GM21619 (cell line): ENCODE measurements around the gene FAM3C.
"Not testable (repeated sequence)": the region's sequence is repeated elsewhere in the genome, so short reads cannot be mapped to it uniquely, and the experiment has no call there.

Experiments used
- ATAC-seq: cut with Tn5 transposase; IDR thresholded peaks from one replicate; pipeline ENCODE4 v1.9.1; 2021; ENCODE audit not compliant: unreplicated experiment

The FAM3C gene

DNA sequence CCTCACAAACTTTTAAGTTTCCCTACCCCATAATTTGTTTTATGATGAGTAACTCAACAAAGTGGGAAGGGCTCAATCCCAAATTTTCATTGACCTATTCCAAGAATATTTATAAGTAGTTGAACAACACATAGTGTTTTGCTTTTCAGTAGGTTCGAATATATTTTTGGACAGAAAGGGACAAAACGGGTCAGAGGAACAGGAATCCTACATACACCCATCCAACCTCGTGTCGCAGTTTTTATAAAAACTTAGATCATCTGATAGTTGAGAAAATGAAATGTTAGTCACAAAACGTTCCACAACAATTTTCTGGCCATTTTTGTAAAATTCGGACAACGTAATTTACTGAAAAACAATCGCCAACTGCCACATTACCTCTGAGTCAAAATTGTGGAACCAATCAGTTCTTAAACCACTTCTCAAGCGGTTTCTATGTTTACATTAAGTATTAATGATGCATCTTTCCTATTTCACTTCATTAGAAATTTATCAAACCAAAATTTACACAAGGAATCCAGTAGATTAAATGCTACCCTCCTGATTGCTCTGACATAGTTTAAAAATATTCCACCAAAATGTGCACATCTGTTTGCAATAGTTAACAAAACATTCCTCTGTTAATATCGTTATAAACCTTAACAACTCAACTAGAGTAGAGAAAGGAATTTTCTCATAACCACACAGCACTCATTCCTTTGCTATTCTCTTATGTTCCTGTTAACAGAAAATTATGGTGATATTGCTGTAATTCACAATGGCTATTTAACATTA lies 61.0 kb downstream of the FAM3C start:
- no peak for ATAC-seq

DNA sequence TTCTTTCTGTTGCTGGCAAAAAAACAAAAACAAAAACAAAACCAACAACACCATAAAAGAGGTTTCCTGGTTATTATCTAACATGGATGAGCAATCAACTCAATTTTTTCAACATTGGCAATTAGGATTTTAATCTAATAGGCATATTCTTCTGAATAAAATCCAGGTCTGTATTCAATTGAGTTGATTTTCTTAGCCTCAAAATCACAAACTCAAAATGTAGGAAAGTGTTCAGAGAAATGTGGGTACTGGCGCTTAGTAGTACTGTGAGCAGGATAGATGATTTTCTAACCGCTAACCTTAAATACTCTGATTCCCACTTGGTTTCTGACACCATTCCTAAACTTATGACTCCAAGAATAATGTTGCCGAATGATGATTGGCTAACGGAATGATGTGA lies 61.7 kb downstream of the FAM3C start:
- ATAC-seq = no peak

DNA sequence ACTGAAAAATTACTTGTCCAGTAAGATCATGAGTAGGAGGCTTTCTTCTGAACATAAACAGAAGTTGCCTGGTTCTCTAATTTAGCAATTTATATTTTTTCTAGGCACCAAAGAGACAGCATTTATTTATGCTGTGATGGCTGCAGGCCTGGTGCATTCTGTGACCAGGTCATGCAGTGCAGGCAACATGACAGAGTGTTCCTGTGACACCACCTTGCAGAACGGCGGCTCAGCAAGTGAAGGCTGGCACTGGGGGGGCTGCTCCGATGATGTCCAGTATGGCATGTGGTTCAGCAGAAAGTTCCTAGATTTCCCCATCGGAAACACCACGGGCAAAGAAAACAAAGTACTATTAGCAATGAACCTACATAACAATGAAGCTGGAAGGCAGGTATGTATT lies 64.5 kb downstream of the FAM3C start:
- no peak for ATAC-seq

DNA sequence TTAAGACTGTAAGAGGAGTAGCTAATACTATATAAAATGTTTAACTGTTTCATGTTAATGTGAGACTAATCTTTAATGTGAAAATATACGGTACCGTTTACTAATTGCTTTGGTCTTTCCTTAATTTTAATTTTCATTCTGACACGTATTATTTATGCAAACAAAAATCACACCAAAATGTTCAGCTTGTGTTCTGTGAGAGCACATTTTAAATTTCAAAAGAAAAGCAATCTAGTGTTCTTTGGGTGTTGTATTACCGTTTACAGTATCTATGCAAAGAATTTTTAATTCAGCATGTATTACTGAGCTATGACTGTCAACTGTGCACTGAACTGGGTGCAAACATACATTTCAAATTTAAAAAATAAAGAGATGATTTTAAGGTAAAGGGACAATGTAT lies 65.1 kb downstream of the FAM3C start:
- ATAC-seq = no peak

DNA sequence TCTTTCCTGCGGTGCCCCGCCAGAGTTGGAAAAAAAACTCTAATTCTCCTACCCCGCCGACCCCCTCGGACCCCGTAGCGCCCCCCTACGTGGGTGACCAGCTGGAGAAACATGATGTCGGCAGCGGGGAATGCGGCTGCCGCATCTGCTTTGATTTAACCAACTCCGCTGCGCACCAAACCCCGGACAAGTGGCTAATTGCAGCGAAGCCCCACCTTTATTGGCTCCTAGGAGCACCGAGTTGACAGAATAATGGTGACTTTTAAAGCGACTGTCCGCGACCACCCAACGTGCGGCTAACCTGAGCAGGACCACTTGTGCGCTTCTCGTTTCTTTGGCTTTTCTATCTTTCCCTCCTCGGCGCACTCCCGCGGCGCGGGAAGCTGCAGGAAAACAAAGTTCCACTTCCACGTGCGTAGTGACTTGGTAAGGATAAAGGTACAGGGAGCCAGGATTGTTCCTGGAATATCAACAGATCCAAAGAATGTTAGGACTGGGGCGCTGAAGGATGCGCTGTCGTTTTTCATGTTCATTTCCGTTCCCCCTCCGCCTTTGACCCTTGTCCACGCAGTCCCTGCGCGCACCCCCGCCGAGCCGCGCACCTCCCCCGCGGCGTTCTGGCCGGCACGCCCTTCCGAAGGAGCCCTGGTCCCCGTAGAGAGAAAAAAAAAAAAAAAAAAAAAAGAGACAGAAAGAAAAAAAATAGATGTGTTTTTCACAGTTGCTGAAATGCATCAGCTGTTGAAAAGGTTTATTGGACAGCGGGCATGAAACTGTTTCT lies 65.9 kb downstream of the FAM3C start:
- peak; percentile 24 for ATAC-seq

DNA sequence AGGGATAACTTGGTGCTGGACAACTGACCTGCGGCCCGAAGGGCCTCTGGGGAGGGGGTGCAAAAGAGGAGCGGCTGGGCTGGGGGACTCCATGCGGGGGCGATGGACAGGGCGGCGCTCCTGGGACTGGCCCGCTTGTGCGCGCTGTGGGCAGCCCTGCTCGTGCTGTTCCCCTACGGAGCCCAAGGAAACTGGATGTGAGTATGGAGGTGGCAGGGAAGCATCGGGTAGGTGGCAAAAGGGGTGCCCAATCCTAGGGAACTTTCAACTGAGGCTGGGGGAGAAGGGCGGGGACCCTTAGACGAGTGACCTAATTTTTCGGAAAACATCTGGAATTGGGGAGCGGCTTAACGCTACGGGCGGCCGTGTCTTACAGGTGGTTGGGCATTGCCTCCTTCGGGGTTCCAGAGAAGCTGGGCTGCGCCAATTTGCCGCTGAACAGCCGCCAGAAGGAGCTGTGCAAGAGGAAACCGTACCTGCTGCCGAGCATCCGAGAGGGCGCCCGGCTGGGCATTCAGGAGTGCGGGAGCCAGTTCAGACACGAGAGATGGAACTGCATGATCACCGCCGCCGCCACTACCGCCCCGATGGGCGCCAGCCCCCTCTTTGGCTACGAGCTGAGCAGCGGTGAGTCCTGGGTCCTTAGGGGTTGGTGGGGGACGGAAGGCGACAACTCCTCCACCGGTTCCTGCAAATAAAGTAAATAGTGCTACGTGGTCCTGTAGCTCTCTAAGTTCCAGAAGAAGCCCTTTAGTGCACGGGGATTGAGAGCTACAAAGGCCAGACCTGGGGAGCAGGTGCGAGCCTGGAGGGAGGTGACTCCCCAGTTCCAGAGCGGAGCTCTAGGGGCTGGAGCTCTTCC lies 66.7 kb downstream of the FAM3C start:
- ATAC-seq = peak; percentile 74

DNA sequence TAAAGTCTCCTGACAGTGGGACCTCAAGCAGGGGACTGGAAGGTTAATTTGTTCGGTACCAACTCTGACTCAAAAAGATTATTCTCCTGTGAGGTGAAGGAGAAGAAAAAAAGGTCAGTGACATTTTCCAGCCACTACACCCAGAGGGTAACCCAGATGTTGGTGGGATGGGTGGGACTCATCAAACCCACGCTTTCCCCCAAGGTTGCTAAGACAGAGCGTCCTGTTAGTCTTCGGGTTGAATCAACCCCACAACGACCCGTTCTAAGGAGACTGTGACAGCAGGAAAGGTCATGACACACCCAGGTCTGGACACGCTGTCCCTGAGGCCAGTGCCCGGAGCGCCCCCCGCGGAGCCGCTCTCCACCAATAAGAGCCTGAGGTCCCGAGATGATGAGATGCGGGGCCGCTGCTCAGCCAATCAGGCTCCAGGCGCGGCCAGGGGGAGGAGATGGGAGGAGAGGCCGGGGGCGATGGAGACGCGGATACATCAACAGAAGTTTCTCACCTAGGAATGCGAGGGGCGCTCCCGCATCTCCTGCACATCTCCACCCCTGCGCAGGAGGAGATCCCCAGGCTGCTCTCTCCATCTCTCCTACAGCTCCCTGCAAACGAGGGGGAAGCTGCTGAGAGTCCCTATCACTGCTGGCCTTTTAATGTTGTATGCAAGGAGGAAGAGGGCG lies 67.5 kb downstream of the FAM3C start, which contains the start of gene WNT16:
Gene WNT16 (plus strand): TSS at position 493 of the 683 bp plus-strand sequence. CDS start 293 bp downstream, outside the sequence.
- no peak for ATAC-seq

DNA sequence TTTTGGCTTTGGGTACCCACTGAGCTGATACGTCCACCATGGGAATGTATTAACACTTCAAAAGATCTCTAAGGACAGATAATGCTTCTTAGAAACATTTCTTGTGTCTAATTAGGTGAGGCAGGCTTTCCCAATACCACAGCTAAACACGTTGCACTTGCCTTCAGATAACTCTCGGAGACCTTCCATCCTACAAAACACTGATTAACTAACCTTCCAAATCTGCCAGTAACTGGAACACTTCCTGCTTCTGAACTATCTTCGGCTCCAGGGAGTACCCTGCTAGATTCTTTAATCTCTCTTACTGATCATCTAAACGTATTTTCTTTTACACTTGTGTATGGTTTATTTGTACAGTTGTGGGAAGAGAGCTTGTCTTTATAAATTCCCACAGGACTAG lies 68.4 kb downstream of the FAM3C start:
- ATAC-seq = no peak

DNA sequence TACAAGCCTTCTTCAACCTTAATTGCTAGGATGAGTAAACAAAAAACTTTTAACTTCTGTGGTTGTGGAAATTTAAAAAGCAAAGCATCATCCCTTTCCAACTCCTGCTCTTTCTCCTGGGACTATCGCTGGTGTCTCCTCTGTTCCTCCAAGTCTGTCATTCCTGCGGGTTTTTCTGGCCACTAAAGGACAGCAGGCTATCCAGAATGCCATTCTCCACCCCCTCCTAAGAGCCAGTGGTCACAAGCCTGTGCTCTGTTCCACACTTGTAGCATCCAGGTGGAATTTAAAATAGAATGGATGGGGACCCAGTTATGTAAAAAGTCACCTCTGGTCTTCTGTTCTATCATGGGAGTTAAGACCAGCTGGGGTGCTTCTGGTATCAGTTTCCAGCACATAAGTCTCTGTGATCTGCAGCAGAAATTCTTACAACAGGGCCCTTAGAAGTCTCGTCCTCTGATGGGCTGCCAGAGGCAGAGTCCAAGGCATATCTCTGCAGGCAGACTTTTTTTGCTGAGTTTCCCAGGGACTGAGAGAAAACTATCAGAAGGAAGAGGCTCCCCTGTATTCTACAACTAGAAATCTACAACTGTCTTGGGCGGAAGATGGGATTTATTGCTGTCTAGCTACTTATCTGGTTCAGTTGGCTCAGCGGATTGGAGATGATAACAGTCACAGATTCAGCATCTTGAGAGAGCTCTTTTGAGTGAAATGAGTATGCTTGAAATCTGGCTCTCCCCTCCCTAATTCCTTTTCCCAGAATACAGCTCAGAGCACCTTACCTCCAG lies 72.4 kb downstream of the FAM3C start:
- ATAC-seq = no peak

DNA sequence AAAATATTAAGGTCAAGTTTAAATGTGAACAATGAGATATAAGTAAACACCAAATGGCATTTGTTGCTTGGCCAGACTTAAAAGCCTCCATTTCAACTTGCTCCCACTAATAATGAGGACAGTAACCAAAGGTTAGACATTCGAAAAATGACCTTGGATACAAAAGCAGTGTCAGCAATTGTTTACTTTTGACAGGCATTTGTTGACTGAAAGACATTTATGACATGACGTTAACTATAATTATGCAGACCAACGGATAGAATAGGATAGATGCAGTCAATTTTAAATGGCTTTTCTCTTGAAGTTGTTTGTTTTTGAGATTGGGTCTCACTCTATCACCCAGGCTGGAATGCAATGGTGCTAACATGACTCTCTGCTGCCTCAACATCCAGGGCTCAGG lies 73.6 kb downstream of the FAM3C start:
- ATAC-seq = no peak

DNA sequence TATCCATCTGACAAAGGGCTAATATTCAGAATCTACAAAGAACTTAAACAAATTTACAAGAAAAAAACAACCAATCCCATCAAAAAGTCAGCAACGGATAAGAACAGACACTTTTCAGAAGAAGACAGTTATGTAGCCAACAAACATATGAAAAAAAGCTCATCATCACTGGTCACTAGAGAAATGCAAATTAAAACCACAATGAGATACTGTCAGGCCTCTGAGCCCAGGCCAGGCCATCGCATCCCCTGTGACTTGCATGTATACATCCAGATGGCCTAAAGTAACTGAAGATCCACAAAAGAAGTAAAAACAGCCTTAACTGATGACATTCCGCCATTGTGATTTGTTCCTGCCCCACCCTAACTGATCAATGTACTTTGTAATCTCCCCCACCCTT lies 80.9 kb downstream of the FAM3C start:
- ATAC-seq = not testable (repeated sequence)

DNA sequence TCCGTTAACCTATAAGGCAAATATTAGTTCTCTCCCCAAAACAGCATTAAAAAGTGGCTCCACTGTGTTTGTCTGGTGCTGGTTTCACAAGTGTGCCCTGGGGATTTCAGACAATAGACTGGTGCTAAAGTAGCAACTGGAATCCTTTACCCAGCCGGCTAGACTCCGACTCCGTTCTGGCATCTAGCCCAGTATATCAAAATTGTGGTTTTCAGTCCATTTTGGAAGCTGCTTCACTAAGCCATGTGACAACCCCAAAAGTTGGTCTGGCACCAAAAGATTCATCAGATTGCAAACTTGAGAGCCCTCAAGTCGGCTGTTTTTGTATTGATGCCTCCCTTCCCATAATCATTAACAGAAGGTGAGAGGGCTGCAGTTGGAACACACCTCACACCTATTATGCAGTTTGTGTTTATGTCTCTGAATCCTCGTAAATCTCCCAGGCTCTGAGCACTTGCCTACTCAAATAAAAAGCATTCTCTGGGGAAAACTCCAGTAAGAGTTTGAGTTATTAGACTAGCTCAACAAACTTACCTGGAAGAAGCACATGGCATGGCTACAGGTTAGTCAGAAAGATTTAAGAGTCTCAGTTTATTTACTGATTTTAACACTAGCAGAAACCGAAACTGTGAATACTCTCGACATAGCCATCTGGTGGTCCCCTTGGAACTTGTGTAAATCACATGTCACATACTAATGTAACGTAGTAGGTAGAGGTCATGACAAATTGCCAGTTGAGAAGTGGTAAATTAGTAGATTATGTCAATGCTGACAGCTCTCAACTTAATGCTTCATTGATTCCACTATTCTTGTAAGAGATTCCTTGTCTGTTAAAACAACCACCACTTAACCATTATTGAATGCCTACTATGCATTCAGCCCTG lies 82.1 kb downstream of the FAM3C start:
- ATAC-seq = peak; percentile 91

DNA sequence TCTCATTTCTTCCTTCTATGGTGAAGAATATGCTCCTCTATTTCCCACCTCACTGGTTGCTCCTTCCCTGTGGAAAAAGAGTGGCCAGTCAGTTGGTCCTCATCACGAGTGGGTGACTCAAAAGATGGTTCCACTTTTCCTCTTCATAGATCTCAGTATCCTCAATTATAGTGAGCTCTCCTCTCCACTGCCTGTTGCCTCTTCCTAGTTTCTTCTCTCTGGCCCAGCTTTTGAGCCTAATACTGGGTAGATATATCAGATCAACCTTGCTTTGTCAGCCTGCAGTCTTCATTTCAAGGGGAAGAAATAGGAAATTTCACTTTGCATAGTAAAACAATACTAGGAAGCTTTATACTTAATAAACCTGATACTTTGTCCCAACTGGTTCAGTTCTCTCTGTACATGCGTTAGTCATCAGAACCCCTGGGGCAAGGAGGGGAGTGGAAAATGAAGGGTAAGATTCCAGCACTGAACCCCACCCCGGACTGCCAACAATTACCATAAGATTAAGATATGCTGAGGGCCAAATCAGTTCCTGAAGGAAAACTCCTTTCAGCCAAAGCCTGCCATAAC lies 82.8 kb downstream of the FAM3C start:
- no peak for ATAC-seq

DNA sequence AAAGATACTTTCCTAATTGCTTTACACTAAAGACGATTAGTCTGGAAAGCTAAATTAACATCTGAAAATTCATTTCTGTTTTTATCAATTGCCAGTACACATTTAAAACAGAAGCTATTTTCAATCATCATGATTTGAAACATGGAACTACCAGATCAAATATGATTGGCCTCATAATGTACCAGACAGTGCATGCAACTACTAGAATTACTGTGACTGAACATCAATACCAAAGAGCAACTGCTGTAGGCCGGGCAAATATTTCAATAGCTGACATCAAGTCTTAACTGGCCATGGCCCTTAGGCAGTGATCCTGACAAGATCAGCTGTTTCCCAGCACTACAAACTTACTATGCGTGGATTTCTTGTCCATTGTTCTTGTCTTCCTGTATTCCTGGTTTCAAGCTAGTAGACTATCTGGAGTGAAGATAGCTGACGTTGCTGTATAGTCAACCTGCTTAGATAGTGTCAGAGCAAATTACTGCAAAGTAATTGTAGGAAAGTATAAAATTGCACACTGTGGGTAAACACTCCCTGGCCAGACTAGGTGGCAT lies 89.0 kb downstream of the FAM3C start:
- ATAC-seq = no peak

DNA sequence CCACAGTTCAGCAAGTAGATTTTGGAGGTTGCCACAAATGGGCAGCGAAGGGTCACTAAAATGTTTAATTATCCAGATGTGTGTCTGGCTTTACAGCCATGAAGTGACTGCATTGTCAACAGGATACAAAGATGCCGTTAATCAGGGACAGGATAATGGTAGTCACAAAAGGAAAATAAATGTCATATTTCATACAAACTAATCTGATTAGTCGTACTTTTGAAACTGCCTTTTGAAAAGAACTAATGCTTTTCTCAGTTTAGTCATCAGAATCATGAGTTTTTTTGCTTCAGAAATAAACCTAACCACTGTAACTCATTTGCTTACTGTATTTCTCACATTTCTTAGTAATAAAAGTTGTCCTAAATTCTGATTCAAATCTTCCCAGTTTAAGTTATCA lies 89.5 kb downstream of the FAM3C start:
- ATAC-seq = no peak

DNA sequence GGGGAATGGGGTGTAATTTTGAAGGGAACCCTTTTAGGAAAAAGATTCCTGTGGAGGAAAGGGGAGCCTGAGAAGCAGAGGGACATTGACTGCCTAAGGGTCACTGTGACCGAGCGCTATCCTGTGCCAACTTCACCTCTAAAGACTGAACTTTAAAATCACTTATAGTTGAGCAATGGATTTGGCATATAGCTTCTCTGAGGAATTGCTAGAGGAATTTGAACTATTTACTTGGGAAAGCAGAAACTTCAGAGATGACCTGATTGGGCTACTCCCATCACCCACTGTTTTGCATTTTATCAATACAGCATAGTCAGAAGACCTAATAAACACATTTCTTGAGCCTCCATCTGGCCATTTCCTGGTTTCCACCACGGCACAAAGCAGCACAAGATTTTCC lies 91.0 kb downstream of the FAM3C start:
- ATAC-seq = no peak

DNA sequence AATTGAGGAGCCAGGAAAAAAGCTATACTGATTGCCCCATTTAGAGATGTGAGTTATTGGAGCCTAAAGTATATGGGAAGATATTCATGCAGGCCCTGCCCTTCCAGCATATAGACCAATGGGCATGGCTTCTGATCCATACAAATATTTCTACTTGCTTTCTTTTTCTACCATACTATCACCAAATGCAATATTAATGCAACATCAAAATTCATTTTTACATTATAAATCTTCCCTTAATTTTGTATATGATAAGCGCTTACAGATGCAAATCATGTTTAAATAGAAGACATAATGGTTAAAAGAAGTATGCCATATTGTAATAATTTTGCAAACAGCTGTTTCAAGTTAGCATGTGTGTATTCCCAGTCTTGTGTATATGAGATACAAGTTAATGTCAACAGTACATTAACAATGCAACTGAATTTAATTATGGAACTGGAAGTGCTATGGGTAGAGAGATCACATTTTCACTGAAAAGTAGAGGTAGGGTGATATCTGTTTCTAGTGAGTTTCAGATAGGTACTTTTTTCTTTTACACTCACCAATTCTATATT lies 91.9 kb downstream of the FAM3C start:
- ATAC-seq = no peak
